Activated CD4-positive, alpha-beta T cell treated with anti-CD3 and anti-CD28 coated beads for 48 hours (primary cell): ENCODE results near the gene POU2F2.

Experiments
- DNase-seq: peaks from one replicate; pipeline ENCODE4 v3.0.0-alpha.2; 2020

The POU2F2 gene

GRCh38 chr19:42154471-42155323 is 22.5 kb upstream of the POU2F2 start:
- no peak for DNase-seq

- DNase-seq = no peak
Measured at GRCh38 chr19:42153672-42154433, 21.6 kb upstream of the POU2F2 start.

DNA sequence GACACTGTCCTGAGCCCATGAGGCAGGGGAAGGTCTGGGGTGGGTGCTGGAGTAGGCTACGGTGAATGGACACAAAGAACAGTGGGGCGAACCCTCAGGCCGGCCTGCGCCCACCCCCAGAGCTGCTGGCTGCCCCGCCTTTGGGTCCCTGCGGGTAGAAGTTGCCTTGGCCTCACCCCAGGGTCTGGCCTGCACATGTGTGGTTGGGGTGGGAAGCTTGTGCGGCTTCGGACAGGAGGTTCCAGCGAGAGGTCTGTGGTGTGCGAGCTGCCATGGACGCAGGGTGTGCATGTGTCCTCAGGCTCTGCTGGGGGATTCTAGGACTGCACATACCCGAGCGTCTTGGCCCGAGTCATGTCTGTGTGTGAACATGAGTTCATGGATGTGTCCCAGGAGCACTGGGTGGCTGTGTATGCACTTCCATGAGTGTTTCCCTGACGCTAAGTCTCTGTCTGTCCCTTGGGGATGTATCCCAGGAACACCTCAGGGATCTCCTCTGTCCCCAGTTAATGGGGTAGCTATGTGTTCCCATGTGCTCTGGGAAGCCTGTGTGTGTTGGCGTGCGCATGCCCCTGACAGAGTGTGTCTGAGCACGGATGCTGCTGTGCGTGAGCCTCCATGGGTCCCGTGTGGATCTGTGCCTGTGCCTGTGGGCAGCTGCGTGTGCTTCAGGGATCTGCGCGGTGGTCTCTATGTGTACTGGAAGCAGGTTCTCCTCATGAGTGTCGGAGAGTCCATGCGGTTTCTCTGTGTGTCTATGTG is 20.8 kb upstream of the POU2F2 start:
- DNase-seq = no peak

- no peak for DNase-seq
Measured at GRCh38 chr19:42151782-42152684, 19.8 kb upstream of the POU2F2 start.

DNA sequence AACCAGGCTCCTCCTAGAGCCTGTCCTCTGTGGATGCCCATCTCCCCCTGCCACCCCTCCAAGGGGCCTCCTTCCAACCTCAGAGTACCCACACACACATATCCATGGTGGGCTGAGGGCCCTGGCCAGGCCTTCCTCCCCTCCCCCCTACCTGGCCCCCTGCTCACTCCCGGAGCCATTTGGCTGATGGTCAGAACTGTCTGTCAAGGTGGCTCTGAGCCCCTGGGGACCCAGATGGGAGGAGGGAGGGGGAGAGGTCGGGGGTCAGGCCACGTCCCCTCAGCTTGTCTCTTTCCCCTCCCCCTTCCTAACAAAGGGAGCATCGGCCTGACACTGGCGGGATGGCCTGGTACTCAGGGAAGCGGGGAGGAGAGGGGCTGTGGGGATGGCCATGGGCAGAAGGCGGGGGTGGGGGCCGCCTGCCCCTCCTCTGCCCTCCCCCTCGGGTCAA is 18.7 kb upstream of the POU2F2 start:
- no peak for DNase-seq

- DNase-seq = no peak
Measured at GRCh38 chr19:42150364-42150763, 18.1 kb upstream of the POU2F2 start.

DNA sequence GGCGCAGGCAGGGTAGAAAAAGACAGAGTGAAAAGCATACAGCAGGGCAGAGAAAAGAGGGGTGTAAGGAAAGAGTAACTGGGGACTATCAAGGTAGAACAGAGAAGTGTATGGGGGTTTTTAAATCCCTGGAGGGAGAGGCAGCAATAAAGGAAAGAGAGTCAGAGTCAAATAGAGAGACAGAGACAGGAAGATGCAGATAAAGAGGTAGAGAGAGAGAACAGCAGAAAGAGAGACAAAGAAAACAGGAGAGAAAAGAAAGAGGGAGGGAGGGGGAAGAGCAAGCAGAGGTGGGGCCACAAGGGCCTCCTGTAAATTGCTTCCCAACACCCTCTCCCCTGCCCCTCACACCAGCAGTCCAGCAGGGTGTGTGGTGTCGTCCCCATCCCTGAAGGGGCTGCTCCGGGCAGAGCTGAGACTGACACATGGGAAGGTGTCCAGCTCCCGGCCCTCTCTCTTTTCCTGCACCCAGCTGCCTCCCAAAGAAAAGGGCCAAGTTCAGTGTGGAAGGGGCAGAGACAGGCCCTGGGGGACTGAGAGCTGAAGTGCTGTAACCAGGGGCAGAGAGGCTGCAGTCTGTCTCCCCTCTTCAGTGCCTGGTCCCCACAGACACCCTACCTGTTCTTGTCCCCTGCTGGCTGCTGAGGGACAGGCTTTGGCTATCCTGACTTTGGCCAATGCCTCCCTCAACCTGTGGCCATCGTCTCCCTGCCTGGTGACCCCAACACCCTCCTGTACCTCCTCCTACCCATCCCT is 17.4 kb upstream of the POU2F2 start:
- no peak for DNase-seq

- no peak for DNase-seq
Measured at GRCh38 chr19:42148266-42148665, 16.0 kb upstream of the POU2F2 start.

DNA sequence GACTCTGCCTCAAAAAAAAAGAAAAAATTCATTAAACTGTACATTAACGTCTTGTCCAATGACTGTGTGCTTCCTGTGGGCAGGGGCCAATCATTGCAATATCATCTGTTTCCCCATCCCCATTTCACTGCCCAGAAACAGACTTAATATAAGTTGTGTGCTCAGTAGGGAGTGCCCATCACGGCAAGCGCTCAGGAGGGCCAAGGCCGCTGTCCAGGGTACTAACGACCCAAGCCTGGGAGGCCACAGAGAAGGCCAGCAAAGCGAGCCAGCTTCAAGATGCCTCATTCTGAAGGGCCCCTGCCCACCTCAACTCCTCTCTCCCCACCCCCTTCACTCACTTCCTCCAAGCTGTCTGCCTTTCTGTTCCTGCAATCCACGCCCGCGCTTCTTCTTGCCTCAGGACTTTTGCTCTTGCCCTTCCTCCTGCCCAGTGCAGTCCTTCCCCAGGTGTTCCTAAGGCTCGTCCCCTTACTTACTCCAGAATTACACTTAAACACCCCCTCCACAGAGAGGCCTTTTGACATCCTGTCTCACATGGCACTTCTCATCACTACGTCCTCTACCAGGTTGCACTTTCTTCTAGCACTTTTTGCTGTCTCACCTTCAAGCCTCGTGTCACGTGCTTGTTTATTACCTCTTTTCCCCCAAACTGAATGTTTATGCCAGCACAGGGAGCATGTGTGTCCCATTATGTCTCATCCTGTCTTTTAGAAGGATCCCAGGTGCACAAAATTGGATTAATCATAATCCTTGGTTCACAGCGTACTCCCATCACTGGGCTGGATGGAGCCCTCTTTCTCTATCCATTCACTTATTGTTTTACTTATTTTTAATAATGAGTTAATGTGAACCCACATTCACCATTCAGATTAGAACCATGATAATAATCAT is 11.3 kb upstream of the POU2F2 start:
- DNase-seq = no peak

DNA sequence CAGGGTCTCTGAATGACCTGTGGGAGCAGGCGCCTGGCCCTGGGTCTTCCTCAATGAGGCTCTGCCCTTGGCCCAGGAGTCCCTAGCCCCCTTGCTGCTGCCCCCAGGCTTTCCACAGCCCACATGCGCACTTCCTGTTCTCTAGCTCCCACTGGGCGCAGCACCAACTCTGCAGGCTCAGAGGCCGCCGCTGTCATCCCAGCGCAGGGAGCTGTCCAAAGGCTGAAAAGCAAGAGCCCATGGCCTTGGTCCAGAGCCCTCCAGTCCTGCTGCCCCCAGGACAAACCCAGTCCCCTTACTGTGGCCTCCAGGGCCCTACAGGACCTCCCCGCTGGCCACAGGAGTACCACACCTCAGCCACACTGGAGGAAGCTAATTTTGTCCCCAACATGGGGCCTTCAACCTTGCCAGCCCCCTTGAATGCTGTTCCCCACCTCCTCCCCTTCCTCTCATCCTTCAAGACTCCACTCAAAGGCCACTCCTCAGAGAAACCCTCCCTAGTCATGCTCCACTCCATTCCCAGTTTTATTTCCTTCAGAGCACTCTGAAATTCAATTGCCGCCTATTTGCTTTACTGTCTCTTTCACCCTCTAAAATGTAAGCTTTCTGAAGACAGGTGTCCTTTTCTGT is 8.0 kb upstream of the POU2F2 start:
- peak; percentile 47 for DNase-seq

GRCh38 chr19:42134535-42135070 is 2.4 kb upstream of the POU2F2 start:
- DNase-seq = no peak

DNA sequence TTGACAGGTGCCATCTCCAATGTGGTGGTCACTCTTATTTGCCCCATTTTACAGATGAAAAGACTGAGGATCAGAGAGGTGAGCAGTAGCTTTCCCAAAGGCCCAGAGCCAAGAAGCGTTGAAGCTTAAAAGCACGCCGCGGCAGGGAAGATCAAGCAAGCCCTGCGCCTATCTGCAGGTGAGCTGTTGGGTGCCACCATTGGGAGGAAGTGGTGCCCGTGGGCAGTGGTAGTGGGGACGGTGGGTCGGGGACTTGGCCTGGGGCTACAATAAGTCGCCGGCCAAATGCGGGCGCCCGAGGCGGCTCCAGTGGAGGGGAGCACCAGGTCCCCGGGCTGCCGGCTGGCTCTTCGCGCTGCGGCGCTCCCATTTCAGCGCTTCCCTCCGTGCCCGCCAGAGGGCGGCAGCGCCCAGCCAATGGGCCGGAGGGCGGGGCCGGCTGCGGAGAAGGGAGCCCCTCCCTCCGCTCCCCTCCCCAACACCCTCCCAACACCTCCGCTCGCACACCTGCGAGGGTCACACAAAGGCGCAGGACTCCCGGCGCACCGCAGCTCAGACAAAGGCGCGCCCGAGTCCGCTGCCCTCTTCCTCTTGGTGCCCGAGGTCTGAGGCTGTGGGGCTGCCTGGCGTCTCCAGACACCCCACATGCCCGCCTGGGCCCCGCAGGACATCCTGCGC is 744 bp upstream of the POU2F2 start:
- peak; percentile 87 for DNase-seq

- no peak for DNase-seq
Measured at GRCh38 chr19:42131149-42132029, 857 bp downstream of the POU2F2 start.

DNA sequence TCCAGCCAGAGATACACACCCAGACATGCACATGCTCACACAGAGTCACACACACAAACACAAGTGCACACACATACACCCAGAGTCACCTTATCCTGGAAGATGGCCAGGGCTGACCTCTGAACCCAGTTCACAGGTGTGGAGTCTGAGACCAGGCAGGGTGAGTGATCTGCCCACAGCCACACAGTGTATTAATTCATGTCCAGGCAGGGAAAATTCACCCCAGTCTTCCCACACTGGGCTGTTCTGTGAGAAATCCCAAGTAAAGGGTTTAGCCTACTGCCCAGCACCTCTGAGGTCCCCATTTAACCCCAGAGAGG is 2.0 kb downstream of the POU2F2 start:
- no peak for DNase-seq

DNA sequence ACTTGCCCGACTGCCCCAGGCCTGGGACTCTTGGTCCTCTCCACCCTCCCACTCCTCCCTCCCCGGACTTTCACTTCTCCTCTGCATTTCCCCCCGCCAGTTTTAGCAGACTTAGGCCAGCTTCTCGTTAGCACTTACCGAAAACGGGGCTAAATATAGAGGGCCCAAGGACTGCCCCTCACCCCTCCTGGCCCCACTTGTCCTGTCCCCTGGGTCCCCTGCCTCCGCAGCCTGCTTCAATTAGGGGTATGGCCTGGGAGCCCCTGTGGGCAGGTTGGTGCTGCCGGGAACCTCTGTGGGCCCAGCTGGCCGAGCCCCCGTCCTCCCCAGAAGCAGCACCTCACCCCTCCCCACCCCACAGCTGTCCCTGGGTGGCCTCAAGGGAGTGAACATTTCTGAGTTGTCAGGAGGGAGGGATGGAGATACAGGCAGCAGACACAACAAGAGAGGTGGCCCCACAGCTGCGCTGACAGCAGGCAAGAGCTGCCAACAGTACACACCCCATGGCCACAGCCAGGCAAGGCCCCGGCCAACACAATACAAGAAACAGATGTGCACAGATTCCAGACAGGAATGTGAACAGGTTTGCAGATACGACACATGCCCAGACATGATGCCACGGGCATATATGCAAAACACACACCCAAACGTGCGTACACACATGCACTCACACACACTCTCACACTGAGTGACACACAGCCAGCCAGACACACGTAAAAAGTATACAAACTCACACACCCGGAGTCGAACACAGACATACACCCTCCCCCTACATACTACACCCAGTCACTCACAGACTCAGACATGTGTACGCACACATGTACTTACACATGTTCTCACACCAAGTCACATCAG is 2.6 kb downstream of the POU2F2 start:
- DNase-seq = no peak

GRCh38 chr19:42126574-42126973 is 5.7 kb downstream of the POU2F2 start:
- DNase-seq = no peak

GRCh38 chr19:42125536-42125935 is 6.7 kb downstream of the POU2F2 start:
- DNase-seq = no peak
